RWPE1 (cell line): Measurements from ENCODE around the gene HRAS.

Experiments
- CTCF ChIA-PET: fragments of 350-600 bp; sonication (Branson Sonifier 250); formaldehyde crosslinking; extraction: SDS; loops from one replicate; lab custom pipeline; 2021; lab: Yijun Ruan, JAX
- POLR2A ChIA-PET: fragments of 400-600 bp; formaldehyde crosslinking; extraction: SDS; loops from one replicate; lab custom pipeline; 2020; ENCODE audit warnings: antibody characterized with exemption; ENCODE audit not compliant: low non-redundant PET; lab: Yijun Ruan, JAX
- DNase-seq: peaks from one replicate; pipeline ENCODE4 v3.0.0; 2012; ENCODE audit warnings: low spot score
- H3K27ac ChIP-seq: fragments of 450-650 bp; 2 replicates; pipeline ENCODE4 v1.5.1; 2017
- CTCF ChIP-seq: fragments of 450-650 bp; conservative IDR thresholded peaks from 2 replicates; pipeline ENCODE4 v1.5.1; 2017; ENCODE audit warnings: low read depth, mild to moderate bottlenecking

The HRAS gene

GRCh38 chr11:540583-541432 lies 5.4 kb upstream of the HRAS start:
- no peak for TF ChIP-seq CTCF
- no peak overlapping the region for H3K27ac ChIP-seq
- no peak for DNase-seq
- POLR2A ChIA-PET: no interaction called here
- CTCF ChIA-PET: interaction anchor here (1.4 to 2.4 kb wide), 2 partner anchors 14 to 106 kb away, joined by 4 to 10 read pairs; no protein-coding TSS in a partner anchor

- POLR2A ChIA-PET: no interaction called here
- no peak overlapping the region for H3K27ac ChIP-seq
- CTCF ChIA-PET: interaction anchor here (1.4 to 2.4 kb wide), 2 partner anchors 15 to 106 kb away, joined by 4 to 10 read pairs; no protein-coding TSS in a partner anchor
- no peak for DNase-seq
- TF ChIP-seq CTCF: no peak
Observed at GRCh38 chr11:539971-540481, 4.7 kb upstream of the HRAS start.

GRCh38 chr11:538431-539051 lies 3.2 kb upstream of the HRAS start:
- CTCF ChIA-PET: interaction anchor here (0.6 to 1.0 kb wide), 2 partner anchors 17 to 380 kb away, joined by 3 read pairs; no protein-coding TSS in a partner anchor
- peak overlapping the region; percentile 99 for H3K27ac ChIP-seq
- POLR2A ChIA-PET: no interaction called here
- no peak for DNase-seq
- TF ChIP-seq CTCF: no peak

- ChIA-PET POLR2A (no interaction called here), CTCF (interaction anchor here (1.0 kb wide), 1 partner anchor 17 kb away, joined by 3 read pairs; no protein-coding TSS in a partner anchor)
- peak overlapping the region; percentile 99 for H3K27ac ChIP-seq
- TF ChIP-seq CTCF: no peak
- no peak for DNase-seq
Observed at GRCh38 chr11:537622-538430, 2.5 kb upstream of the HRAS start.

GRCh38 chr11:536841-537621 lies 1.7 kb upstream of the HRAS start, which contains the start of gene LRRC56:
Gene LRRC56 (plus strand): TSS chr11:537527. CDS start chr11:540685, 3,158 bp downstream.
- DNase-seq: peak; percentile 90
- H3K27ac ChIP-seq: peak within 1 kb of the TSS; percentile 99
- ChIA-PET CTCF (no interaction called here), POLR2A (no interaction called here)
- no peak for TF ChIP-seq CTCF
